H1 (cell line): Measurements from ENCODE around the gene APOL5. TPM values are rescaled to one million over a fixed set of nuclear protein-coding genes. Genes with fewer than 3 reads are reported as not detected.

Source experiments
- CBX8 ChIP-seq: fragments of 300-800, 300-1000 bp; sonication (generic); IDR thresholded peaks from 2 replicates; pipeline ENCODE4 v1.7.1; 2016; ENCODE audit warnings: low read depth, low read length, borderline replicate concordance
- CREB1 ChIP-seq: IDR thresholded peaks from 2 replicates; pipeline ENCODE4 v1.6.1; 2012; ENCODE audit warnings: inconsistent platforms
- KDM5A ChIP-seq: fragments of 200-600 bp; IDR thresholded peaks from 2 replicates; pipeline ENCODE4 v1.7.1; 2012; ENCODE audit warnings: mild to moderate bottlenecking, low read length, inconsistent platforms, mixed read lengths
- POLR2A ChIP-seq, 2 experiments: IDR thresholded peaks; 1 replicate in 1 of 2; 2 replicates in 1 of 2; pipeline ENCODE4 v1.6.1; 2011; ENCODE audit warnings: low read depth in 2 of 2, low read length in 2 of 2, mild to moderate bottlenecking in 2 of 2; ENCODE audit errors: control extremely low read depth in 1 of 2
- SIN3A ChIP-seq, 2 experiments: IDR thresholded peaks in 1 of 2; conservative IDR thresholded peaks in 1 of 2; 2 replicates each; pipeline ENCODE4 v1.6.1; 2011 to 2012; ENCODE audit warnings: low read length in 2 of 2, improper control_type of control experiment in 1 of 2, low read depth in 1 of 2, mild to moderate bottlenecking in 1 of 2
- polyA plus RNA-seq, 7 experiments: library from polyadenylated mRNA; depleted of rRNA in 3 of 7; stranded (reverse) in 5 of 7; unstranded in 2 of 7; fragments of >200 nt in 5 of 7; fragments of 200-250 nt in 2 of 7; gene quantifications; 1 replicate in 5 of 7; 2 replicates in 1 of 7; 4 replicates in 1 of 7; pipeline versions ENCODE4 v1.2.1 to v1.2.3, GENCODE V29; 2011 to 2013; ENCODE audit warnings: missing spikeins in 2 of 7, mixed read lengths in 2 of 7
- total RNA-seq: library from RNA; stranded (reverse); fragmentation: NEBNext Ultra II Directional; extraction: Animal tissue kit (Norgen Biotek cat#: 25700); gene quantifications from 2 replicates; pipeline ENCODE4 v1.2.1, GENCODE V29; 2021
- TF ChIP-seq, protein P1 (sequence below): fragments of 300-600 bp; sonication (generic); IDR thresholded peaks from 2 replicates; pipeline ENCODE4 v1.7.1; 2012; ENCODE audit warnings: low read length, moderate library complexity, mild to moderate bottlenecking, inconsistent platforms; ENCODE audit not compliant: insufficient replicate concordance

APOL5 gene
- total and polyA plus RNA-seq, 2 of the 8 experiments (the other 6 are each of a cell fraction or from before 2014, with no cell fraction given): not detected

DNA sequence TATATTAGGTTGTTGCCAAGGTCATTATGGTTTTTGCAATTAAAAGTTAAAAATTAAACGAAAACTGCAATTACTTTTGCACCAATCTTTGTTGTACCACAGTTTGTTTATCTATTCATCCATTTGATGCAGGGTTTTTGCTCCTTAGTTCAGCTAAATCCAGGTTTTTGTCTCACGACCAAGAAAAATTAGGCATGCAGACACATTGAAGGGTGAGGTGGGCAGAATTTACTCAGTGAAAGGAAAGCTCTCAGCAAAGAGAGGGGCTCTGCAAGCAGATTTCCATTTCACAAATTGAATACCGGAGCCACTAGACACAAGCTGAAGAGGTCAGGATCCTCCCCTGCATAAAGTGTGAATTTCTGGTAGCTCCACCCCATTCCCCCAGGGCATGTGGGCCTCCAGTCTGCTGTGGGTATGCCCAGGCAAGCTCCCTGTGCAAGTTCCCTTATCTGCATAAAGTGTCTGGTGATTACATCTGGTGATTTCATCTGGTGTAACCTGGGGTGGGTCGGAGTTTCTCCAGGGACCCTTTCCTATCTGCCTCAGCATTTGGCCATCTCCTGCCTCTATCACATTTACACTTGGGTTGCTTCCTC is 36.1 kb upstream of the APOL5 start (continued):
- TF ChIP-seq SIN3A (conservative IDR thresholded peaks at IDR 0.05 in 1 of 2, IDR thresholded peaks at IDR 0.05 in 1 of 2; ENCODE audit: low read depth in 1 of 2, low read length in 2 of 2): no peak
- TF ChIP-seq KDM5A: no peak
- no peak for TF ChIP-seq CREB1
- no peak for TF ChIP-seq CBX8
- TF ChIP-seq POLR2A (IDR thresholded peaks at IDR 0.05; ENCODE audit: control extremely low read depth in 1 of 2, low read depth in 2 of 2, low read length in 2 of 2): no peak
- TF ChIP-seq, protein P1, sequence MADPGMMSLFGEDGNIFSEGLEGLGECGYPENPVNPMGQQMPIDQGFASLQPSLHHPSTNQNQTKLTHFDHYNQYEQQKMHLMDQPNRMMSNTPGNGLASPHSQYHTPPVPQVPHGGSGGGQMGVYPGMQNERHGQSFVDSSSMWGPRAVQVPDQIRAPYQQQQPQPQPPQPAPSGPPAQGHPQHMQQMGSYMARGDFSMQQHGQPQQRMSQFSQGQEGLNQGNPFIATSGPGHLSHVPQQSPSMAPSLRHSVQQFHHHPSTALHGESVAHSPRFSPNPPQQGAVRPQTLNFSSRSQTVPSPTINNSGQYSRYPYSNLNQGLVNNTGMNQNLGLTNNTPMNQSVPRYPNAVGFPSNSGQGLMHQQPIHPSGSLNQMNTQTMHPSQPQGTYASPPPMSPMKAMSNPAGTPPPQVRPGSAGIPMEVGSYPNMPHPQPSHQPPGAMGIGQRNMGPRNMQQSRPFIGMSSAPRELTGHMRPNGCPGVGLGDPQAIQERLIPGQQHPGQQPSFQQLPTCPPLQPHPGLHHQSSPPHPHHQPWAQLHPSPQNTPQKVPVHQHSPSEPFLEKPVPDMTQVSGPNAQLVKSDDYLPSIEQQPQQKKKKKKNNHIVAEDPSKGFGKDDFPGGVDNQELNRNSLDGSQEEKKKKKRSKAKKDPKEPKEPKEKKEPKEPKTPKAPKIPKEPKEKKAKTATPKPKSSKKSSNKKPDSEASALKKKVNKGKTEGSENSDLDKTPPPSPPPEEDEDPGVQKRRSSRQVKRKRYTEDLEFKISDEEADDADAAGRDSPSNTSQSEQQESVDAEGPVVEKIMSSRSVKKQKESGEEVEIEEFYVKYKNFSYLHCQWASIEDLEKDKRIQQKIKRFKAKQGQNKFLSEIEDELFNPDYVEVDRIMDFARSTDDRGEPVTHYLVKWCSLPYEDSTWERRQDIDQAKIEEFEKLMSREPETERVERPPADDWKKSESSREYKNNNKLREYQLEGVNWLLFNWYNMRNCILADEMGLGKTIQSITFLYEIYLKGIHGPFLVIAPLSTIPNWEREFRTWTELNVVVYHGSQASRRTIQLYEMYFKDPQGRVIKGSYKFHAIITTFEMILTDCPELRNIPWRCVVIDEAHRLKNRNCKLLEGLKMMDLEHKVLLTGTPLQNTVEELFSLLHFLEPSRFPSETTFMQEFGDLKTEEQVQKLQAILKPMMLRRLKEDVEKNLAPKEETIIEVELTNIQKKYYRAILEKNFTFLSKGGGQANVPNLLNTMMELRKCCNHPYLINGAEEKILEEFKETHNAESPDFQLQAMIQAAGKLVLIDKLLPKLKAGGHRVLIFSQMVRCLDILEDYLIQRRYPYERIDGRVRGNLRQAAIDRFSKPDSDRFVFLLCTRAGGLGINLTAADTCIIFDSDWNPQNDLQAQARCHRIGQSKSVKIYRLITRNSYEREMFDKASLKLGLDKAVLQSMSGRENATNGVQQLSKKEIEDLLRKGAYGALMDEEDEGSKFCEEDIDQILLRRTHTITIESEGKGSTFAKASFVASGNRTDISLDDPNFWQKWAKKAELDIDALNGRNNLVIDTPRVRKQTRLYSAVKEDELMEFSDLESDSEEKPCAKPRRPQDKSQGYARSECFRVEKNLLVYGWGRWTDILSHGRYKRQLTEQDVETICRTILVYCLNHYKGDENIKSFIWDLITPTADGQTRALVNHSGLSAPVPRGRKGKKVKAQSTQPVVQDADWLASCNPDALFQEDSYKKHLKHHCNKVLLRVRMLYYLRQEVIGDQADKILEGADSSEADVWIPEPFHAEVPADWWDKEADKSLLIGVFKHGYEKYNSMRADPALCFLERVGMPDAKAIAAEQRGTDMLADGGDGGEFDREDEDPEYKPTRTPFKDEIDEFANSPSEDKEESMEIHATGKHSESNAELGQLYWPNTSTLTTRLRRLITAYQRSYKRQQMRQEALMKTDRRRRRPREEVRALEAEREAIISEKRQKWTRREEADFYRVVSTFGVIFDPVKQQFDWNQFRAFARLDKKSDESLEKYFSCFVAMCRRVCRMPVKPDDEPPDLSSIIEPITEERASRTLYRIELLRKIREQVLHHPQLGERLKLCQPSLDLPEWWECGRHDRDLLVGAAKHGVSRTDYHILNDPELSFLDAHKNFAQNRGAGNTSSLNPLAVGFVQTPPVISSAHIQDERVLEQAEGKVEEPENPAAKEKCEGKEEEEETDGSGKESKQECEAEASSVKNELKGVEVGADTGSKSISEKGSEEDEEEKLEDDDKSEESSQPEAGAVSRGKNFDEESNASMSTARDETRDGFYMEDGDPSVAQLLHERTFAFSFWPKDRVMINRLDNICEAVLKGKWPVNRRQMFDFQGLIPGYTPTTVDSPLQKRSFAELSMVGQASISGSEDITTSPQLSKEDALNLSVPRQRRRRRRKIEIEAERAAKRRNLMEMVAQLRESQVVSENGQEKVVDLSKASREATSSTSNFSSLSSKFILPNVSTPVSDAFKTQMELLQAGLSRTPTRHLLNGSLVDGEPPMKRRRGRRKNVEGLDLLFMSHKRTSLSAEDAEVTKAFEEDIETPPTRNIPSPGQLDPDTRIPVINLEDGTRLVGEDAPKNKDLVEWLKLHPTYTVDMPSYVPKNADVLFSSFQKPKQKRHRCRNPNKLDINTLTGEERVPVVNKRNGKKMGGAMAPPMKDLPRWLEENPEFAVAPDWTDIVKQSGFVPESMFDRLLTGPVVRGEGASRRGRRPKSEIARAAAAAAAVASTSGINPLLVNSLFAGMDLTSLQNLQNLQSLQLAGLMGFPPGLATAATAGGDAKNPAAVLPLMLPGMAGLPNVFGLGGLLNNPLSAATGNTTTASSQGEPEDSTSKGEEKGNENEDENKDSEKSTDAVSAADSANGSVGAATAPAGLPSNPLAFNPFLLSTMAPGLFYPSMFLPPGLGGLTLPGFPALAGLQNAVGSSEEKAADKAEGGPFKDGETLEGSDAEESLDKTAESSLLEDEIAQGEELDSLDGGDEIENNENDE: no peak
- TF ChIP-seq, all 59 proteins: peak for 0
